ENCODE data around the gene ZC3H8. TPM values are rescaled to one million over a fixed set of nuclear protein-coding genes. Genes with fewer than 3 reads are reported as not detected.

Gene ZC3H8
- total RNA-seq, 5 donors from 2014 or later (not counting 1 experiment from before 2014, with no cell fraction given), result 16.1 to 29.9 (median 22.1) TPM

- Histone ChIP-seq H3K9me3 (no peaks in the 10 kb centered on the region), H3K27ac (ENCODE audit: low read length) (no peak overlapping the region), H3K36me3 (ENCODE audit: control insufficient read depth in 2 of 2, extremely low read depth in 1 of 2, insufficient read depth in 1 of 2, low read length in 1 of 2) (no peaks in the 10 kb centered on the region), H3K4me3 (ENCODE audit: control insufficient read depth in 1 of 2, extremely low read depth in 1 of 2, low read length in 1 of 2) (no peak overlapping the region), H3K4me1 (ENCODE audit: control insufficient read depth in 1 of 2, extremely low read depth in 1 of 2, insufficient read depth in 2 of 2, low read length in 2 of 2) (peaks cover 2 to 6% of the 10 kb centered on the region in 2 experiments), H3K27me3 (replicated peaks in 1 of 2; ENCODE audit: control insufficient read depth in 2 of 2, extremely low read depth in 1 of 2, insufficient read depth in 2 of 2, low read length in 1 of 2) (peaks cover 0 to 4% of the 10 kb centered on the region in 2 experiments)
- Mint-ChIP-seq H3K36me3 (no peaks in the 10 kb centered on the region), H3K9me3 (no peaks in the 10 kb centered on the region), H3K4me3 (no peak overlapping the region), H3K27ac (no peak overlapping the region), H3K27me3 (no peaks in the 10 kb centered on the region), H3K4me1 (peaks cover 16 to 22% (median 20%) of the 10 kb centered on the region in 3 donors)
- CTCF ChIA-PET, result no interaction called here
- 89% methylated on average over 7 of the region's 10 CpGs for WGBS (ENCODE audit: insufficient coverage)
- POLR2A ChIA-PET, result no interaction called here
- DNase-seq, result no peak
- no peak for ATAC-seq (replicated peaks in 1 of 4)
Observed at GRCh38 chr2:112168422-112169124, 86.3 kb downstream of the ZC3H8 start.

GRCh38 chr2:112166806-112167499 is 87.9 kb downstream of the ZC3H8 start:
- peak in 7 of 35 experiments; percentile 13 to 38 (median 33) for DNase-seq
- ChIA-PET POLR2A (no interaction called here), CTCF (no interaction called here)
- H3K9me3 Mint-ChIP-seq, result no peaks in the 10 kb centered on the region
- WGBS (ENCODE audit: insufficient coverage), result 52% methylated on average over 8 of the region's 14 CpGs
- no peaks in the 10 kb centered on the region for H3K27me3 Mint-ChIP-seq
- peaks cover 12 to 15% (median 14%) of the 10 kb centered on the region in 3 donors for H3K4me1 Mint-ChIP-seq
- Histone ChIP-seq H3K27ac (ENCODE audit: low read length) (no peak overlapping the region), H3K36me3 (ENCODE audit: control insufficient read depth in 2 of 2, extremely low read depth in 1 of 2, insufficient read depth in 1 of 2, low read length in 1 of 2) (no peaks in the 10 kb centered on the region), H3K9me3 (no peaks in the 10 kb centered on the region), H3K4me3 (ENCODE audit: control insufficient read depth in 1 of 2, extremely low read depth in 1 of 2, low read length in 1 of 2) (no peak overlapping the region), H3K27me3 (replicated peaks in 1 of 2; ENCODE audit: control insufficient read depth in 2 of 2, extremely low read depth in 1 of 2, insufficient read depth in 2 of 2, low read length in 1 of 2) (peaks cover 0 to 4% of the 10 kb centered on the region in 2 experiments), H3K4me1 (ENCODE audit: control insufficient read depth in 1 of 2, extremely low read depth in 1 of 2, insufficient read depth in 2 of 2, low read length in 2 of 2) (peaks cover 2 to 5% of the 10 kb centered on the region in 2 experiments)
- no peaks in the 10 kb centered on the region for H3K36me3 Mint-ChIP-seq
- peak overlapping the region; percentile 16 to 29 for H3K27ac Mint-ChIP-seq
- no peak overlapping the region for H3K4me3 Mint-ChIP-seq
- ATAC-seq (replicated peaks in 1 of 4), result peak; percentile 63 to 82 (median 72)

GRCh38 chr2:112165296-112165695 is 89.5 kb downstream of the ZC3H8 start:
- H3K9me3 Mint-ChIP-seq, result no peaks in the 10 kb centered on the region
- Histone ChIP-seq H3K27ac (ENCODE audit: low read length) (no peak overlapping the region), H3K4me1 (ENCODE audit: control insufficient read depth in 1 of 2, extremely low read depth in 1 of 2, insufficient read depth in 2 of 2, low read length in 2 of 2) (peaks cover 2 to 5% of the 10 kb centered on the region in 2 experiments), H3K36me3 (ENCODE audit: control insufficient read depth in 2 of 2, extremely low read depth in 1 of 2, insufficient read depth in 1 of 2, low read length in 1 of 2) (no peaks in the 10 kb centered on the region), H3K9me3 (no peaks in the 10 kb centered on the region), H3K4me3 (ENCODE audit: control insufficient read depth in 1 of 2, extremely low read depth in 1 of 2, low read length in 1 of 2) (no peak overlapping the region), H3K27me3 (replicated peaks in 1 of 2; ENCODE audit: control insufficient read depth in 2 of 2, extremely low read depth in 1 of 2, insufficient read depth in 2 of 2, low read length in 1 of 2) (peaks cover 0 to 4% of the 10 kb centered on the region in 2 experiments)
- H3K36me3 Mint-ChIP-seq, result no peaks in the 10 kb centered on the region
- 92% methylated on average over 2 of the region's 4 CpGs for WGBS (ENCODE audit: insufficient coverage)
- H3K27ac Mint-ChIP-seq, result no peak overlapping the region
- DNase-seq (no peak), ATAC-seq (replicated peaks in 1 of 4) (no peak)
- CTCF ChIA-PET, result no interaction called here
- no peak overlapping the region for H3K4me3 Mint-ChIP-seq
- POLR2A ChIA-PET, result interaction anchor here in 1 of 2 donors (0.6 kb wide), 1 partner anchor 59 kb away, joined by 3 read pairs; no protein-coding TSS in a partner anchor
- peaks cover 14 to 18% (median 17%) of the 10 kb centered on the region in 3 donors for H3K4me1 Mint-ChIP-seq
- no peaks in the 10 kb centered on the region for H3K27me3 Mint-ChIP-seq

DNA sequence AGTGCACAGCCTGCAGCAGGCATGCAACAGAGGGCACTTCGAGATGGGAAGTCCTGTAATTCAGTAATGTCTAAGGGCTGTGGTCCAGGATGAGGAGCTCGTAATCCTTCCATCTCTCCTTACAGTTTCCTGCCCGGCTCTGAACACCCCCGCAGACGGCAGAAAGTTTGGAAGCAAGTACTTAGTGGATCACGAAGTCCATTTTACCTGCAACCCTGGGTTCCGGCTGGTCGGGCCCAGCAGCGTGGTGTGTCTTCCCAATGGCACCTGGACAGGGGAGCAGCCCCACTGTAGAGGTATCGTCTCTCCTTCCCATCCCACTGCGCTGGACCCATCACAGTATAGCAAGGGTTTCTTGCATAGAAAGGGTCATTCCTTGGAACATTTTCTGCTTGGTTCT is 90.0 kb downstream of the ZC3H8 start:
- no peak overlapping the region for H3K4me3 ChIP-seq (ENCODE audit: control insufficient read depth in 1 of 2, extremely low read depth in 1 of 2, low read length in 1 of 2)
- no peak overlapping the region for H3K27ac ChIP-seq (ENCODE audit: low read length)
- CTCF ChIA-PET, result interaction anchor here in 1 of 2 donors (0.6 kb wide), 1 partner anchor 13 kb away, joined by 3 read pairs; no protein-coding TSS in a partner anchor
- H3K27me3 Mint-ChIP-seq, result no peaks in the 10 kb centered on the region
- H3K9me3 Mint-ChIP-seq, result no peaks in the 10 kb centered on the region
- no peaks in the 10 kb centered on the region for H3K36me3 ChIP-seq (ENCODE audit: control insufficient read depth in 2 of 2, extremely low read depth in 1 of 2, insufficient read depth in 1 of 2, low read length in 1 of 2)
- no peaks in the 10 kb centered on the region for H3K9me3 ChIP-seq
- H3K4me1 ChIP-seq (ENCODE audit: control insufficient read depth in 1 of 2, extremely low read depth in 1 of 2, insufficient read depth in 2 of 2, low read length in 2 of 2), result peaks cover 2 to 5% of the 10 kb centered on the region in 2 experiments
- H3K27me3 ChIP-seq (replicated peaks in 1 of 2; ENCODE audit: control insufficient read depth in 2 of 2, extremely low read depth in 1 of 2, insufficient read depth in 2 of 2, low read length in 1 of 2), result peaks cover 0 to 4% of the 10 kb centered on the region in 2 experiments
- ATAC-seq (replicated peaks in 1 of 4), result no peak
- no peak for DNase-seq
- H3K4me3 Mint-ChIP-seq, result no peak overlapping the region
- 87% methylated on average over 5 of the region's 11 CpGs for WGBS (ENCODE audit: insufficient coverage)
- no peak overlapping the region for H3K27ac Mint-ChIP-seq
- H3K36me3 Mint-ChIP-seq, result no peaks in the 10 kb centered on the region
- peaks cover 14 to 19% (median 18%) of the 10 kb centered on the region in 3 donors for H3K4me1 Mint-ChIP-seq
- POLR2A ChIA-PET, result interaction anchor here in 1 of 2 donors (0.6 kb wide), 1 partner anchor 58 kb away, joined by 3 read pairs; no protein-coding TSS in a partner anchor

- DNase-seq (no peak), ATAC-seq (replicated peaks in 1 of 4) (no peak)
- no peak overlapping the region for H3K27ac Mint-ChIP-seq
- 83% methylated on average over 8 of the region's 9 CpGs for WGBS (ENCODE audit: insufficient coverage)
- H3K4me1 Mint-ChIP-seq, result peaks cover 14 to 19% (median 14%) of the 10 kb centered on the region in 3 donors
- H3K27ac ChIP-seq (ENCODE audit: low read length), result no peak overlapping the region
- ChIA-PET CTCF (no interaction called here), POLR2A (no interaction called here)
- no peak overlapping the region for H3K4me3 ChIP-seq (ENCODE audit: control insufficient read depth in 1 of 2, extremely low read depth in 1 of 2, low read length in 1 of 2)
- no peaks in the 10 kb centered on the region for H3K9me3 Mint-ChIP-seq
- H3K36me3 Mint-ChIP-seq, result no peaks in the 10 kb centered on the region
- no peaks in the 10 kb centered on the region for H3K36me3 ChIP-seq (ENCODE audit: control insufficient read depth in 2 of 2, extremely low read depth in 1 of 2, insufficient read depth in 1 of 2, low read length in 1 of 2)
- H3K27me3 Mint-ChIP-seq, result no peaks in the 10 kb centered on the region
- peaks cover 0 to 4% of the 10 kb centered on the region in 2 experiments for H3K27me3 ChIP-seq (replicated peaks in 1 of 2; ENCODE audit: control insufficient read depth in 2 of 2, extremely low read depth in 1 of 2, insufficient read depth in 2 of 2, low read length in 1 of 2)
- H3K9me3 ChIP-seq, result no peaks in the 10 kb centered on the region
- peaks cover 2 to 4% of the 10 kb centered on the region in 2 experiments for H3K4me1 ChIP-seq (ENCODE audit: control insufficient read depth in 1 of 2, extremely low read depth in 1 of 2, insufficient read depth in 2 of 2, low read length in 2 of 2)
- no peak overlapping the region for H3K4me3 Mint-ChIP-seq
Observed at GRCh38 chr2:112163541-112163981, 91.3 kb downstream of the ZC3H8 start.

DNA sequence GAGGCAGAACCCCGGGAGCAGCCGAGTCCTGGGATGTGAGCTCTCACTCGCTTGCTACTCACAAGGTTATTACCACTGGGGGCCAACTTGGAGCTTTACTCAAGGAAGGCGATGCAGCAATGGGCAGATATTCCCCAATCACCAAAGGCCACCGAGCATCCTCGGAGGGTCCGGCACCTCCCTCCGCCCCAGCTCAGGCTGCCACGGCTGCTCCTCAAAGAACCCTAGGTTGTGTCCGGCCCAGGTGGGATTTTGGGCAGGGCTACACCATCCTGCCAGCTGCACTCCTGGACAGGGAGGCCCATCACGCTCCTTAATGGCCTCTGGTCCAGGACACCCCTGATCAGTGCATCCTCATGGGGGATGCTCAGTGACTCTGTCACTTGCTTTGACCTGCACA is 91.9 kb downstream of the ZC3H8 start:
- no peak overlapping the region for H3K4me3 Mint-ChIP-seq
- no peak for ATAC-seq (replicated peaks in 1 of 4)
- H3K27me3 Mint-ChIP-seq, result no peaks in the 10 kb centered on the region
- ChIA-PET POLR2A (no interaction called here), CTCF (no interaction called here)
- no peak overlapping the region for H3K27ac Mint-ChIP-seq
- H3K27me3 ChIP-seq (replicated peaks in 1 of 2; ENCODE audit: control insufficient read depth in 2 of 2, extremely low read depth in 1 of 2, insufficient read depth in 2 of 2, low read length in 1 of 2), result peaks cover 0 to 4% of the 10 kb centered on the region in 2 experiments
- DNase-seq, result no peak
- WGBS (ENCODE audit: insufficient coverage), result 98% methylated on average over 10 of the region's 11 CpGs
- no peaks in the 10 kb centered on the region for H3K36me3 ChIP-seq (ENCODE audit: control insufficient read depth in 2 of 2, extremely low read depth in 1 of 2, insufficient read depth in 1 of 2, low read length in 1 of 2)
- H3K27ac ChIP-seq (ENCODE audit: low read length), result no peak overlapping the region
- H3K4me1 Mint-ChIP-seq, result peaks cover 8 to 16% (median 10%) of the 10 kb centered on the region in 3 donors
- H3K9me3 Mint-ChIP-seq, result no peaks in the 10 kb centered on the region
- no peak overlapping the region for H3K4me3 ChIP-seq (ENCODE audit: control insufficient read depth in 1 of 2, extremely low read depth in 1 of 2, low read length in 1 of 2)
- H3K4me1 ChIP-seq (ENCODE audit: control insufficient read depth in 1 of 2, extremely low read depth in 1 of 2, insufficient read depth in 2 of 2, low read length in 2 of 2), result peaks cover 0 to 2% of the 10 kb centered on the region in 2 experiments
- H3K9me3 ChIP-seq, result no peaks in the 10 kb centered on the region
- no peaks in the 10 kb centered on the region for H3K36me3 Mint-ChIP-seq

All from T-cell (primary cell).